Measurements from ENCODE around the gene KCNH6.

The KCNH6 gene

GRCh38 chr17:63514477-63514876, 8.7 kb upstream of the KCNH6 start:
- no peak overlapping the region for H3K4me3 ChIP-seq (ENCODE audit: control insufficient read depth, low read depth, low read length)
- TF ChIP-seq CTCF (IDR thresholded peaks at IDR 0.05; ENCODE audit: control insufficient read depth, insufficient read depth, low read depth, low read length, missing control alignments), result no peak
- DNase-seq (ENCODE audit: low read depth), result no peak

DNA sequence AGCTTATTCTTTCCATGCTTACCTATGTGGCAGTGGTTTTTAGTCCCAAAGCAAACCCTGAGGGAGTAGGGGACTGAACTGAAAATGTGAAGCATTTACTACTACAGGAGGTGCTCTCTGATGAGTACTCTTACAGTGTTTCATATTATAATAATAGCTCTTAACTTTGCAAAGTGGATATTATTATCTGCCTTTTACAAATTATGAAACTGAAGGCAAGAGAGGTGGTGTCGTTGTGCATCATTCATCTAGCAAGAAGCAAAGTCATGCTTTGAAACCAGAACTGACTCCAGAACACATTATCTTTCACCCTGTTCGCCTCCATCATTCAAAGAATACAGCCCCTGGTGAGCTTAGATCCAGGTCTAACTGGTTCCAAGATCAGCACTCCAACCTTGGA, 8.2 kb upstream of the KCNH6 start:
- H3K4me3 ChIP-seq (ENCODE audit: control insufficient read depth, low read depth, low read length), result no peak overlapping the region
- DNase-seq (ENCODE audit: low read depth), result no peak
- TF ChIP-seq CTCF (IDR thresholded peaks at IDR 0.05; ENCODE audit: control insufficient read depth, insufficient read depth, low read depth, low read length, missing control alignments), result no peak

DNA sequence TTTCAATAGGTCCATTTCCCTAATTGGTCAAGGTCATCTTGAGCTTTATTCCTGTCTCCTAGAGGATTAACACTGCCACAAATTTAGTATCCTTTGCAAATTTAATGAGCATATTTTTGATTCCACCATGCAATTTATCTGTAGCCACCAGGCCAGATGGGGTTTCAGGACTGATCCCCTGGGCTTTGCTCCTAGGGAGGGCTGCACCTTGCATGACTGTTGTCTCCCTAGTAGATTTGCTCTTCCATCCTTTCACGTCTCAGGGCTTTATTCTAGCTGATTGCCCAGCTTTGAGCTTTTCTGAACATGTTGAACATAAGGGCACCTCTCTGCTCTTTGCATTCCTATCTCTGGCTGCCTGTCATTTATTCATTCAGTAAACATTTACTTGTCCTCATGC, 7.7 kb upstream of the KCNH6 start:
- TF ChIP-seq CTCF (IDR thresholded peaks at IDR 0.05; ENCODE audit: control insufficient read depth, insufficient read depth, low read depth, low read length, missing control alignments), result no peak
- no peak overlapping the region for H3K4me3 ChIP-seq (ENCODE audit: control insufficient read depth, low read depth, low read length)
- no peak for DNase-seq (ENCODE audit: low read depth)

- DNase-seq (ENCODE audit: low read depth), result no peak
- no peak overlapping the region for H3K4me3 ChIP-seq (ENCODE audit: control insufficient read depth, low read depth, low read length)
These were observed 6.0 kb upstream of the KCNH6 start for GRCh38 chr17:63516910-63517824.

DNA sequence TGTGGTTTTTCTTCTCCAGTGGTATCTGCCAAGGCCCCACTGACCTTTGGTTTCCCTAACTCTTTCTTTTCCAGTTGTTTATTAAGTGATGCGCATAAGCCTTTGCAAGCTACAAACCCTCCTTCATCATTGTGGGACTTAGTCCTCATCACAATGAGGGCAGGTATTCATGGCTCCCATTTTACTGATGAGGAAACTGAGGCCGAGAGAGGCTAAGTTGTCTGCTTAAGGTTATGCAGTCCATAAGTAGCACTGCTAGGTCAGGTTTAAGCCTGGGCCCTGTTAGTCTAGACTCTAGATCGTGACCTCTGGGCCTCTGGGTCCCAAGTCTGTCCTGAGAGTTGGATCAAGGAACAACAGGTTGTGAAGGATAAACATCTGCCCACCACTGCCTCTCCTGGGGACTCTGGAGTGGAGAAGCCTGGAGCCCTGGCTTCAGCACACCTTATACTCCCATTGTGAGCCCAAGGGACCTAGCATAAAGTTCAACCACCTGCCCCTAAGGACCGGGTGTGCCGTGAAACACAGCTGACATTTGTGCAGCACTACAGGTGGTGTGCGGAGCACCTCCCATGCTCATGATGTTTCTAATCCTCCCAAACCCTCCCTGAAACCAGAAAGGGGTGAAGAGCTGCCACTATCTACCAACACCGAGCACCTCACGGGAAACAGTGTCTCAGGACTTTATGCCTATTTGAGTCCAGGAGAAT, 5.2 kb upstream of the KCNH6 start:
- no peak for TF ChIP-seq CTCF (IDR thresholded peaks at IDR 0.05; ENCODE audit: control insufficient read depth, insufficient read depth, low read depth, low read length, missing control alignments)
- no peak overlapping the region for H3K4me3 ChIP-seq (ENCODE audit: control insufficient read depth, low read depth, low read length)
- DNase-seq (ENCODE audit: low read depth), result no peak

More at GRCh38 chr17:63516910-63517824, 6.0 kb upstream of the KCNH6 start:
- TF ChIP-seq CTCF (IDR thresholded peaks at IDR 0.05; ENCODE audit: control insufficient read depth, insufficient read depth, low read depth, low read length, missing control alignments), result no peak

DNA sequence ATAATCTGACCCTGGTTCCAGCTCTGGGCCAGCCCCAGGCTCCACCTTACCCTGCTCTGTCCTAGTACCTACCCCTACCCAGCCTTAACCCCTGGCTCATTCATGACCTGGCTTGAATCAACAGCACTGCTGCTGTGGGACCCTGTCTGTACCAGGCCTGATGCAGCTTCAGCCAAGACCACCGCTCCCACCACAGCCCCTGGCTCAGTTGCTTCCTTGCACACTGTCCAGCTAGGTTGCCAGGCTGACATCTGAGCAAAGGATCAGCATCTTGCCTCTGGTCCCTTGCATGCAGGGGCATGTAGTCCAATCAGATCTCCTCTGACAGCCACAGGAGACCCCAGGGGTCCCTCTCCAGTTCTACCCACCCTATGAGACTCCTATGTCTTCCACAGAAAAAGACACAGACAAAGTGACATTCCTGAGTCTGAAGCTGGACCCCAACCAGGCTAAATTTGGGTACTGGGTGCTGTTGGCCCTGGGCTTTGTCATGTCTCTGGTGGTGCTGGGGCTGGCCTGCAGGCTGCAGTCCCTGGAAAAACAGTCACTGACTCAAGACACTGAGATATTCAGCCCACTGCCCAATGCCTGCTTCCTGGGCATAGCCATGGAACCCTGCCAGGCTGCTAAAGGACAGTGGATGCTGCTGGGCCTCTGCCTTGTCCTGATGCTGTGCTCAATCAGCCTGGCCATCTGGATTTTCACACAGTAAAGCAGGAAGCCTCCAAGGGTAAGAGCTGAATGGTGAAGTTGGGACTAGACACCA, 3.9 kb upstream of the KCNH6 start:
- no peak for TF ChIP-seq CTCF (IDR thresholded peaks at IDR 0.05; ENCODE audit: control insufficient read depth, insufficient read depth, low read depth, low read length, missing control alignments)
- H3K4me3 ChIP-seq (ENCODE audit: control insufficient read depth, low read depth, low read length), result no peak overlapping the region

More for the DNA sequence above, 3.9 kb upstream of the KCNH6 start:
- DNase-seq (ENCODE audit: low read depth), result no peak

Measured in AG09309 (cell line).